GM23338 (cell line): ENCODE measurements around the gene KCNH8. TPM values are rescaled to one million over a fixed set of nuclear protein-coding genes. Genes with fewer than 3 reads are reported as not detected.

ENCODE experiments used
- microRNA-seq: library from miRNA; unstranded; fragments of <30 nt; microRNA quantifications from one replicate; pipeline ENCODE4, GENCODE V29; 2017
- polyA plus RNA-seq: library from polyadenylated mRNA; unstranded; fragments of >200 nt; fragmentation: Nextera tagmentation; extraction: Ambion mirVana; gene quantifications from 2 replicates; pipeline ENCODE4 v1.2.1, GENCODE V29; 2016
- small RNA-seq: library from RNA; depleted of rRNA; stranded (forward); fragments of <200 nt; gene quantifications from one replicate; pipeline ENCODE3, GENCODE V24; 2014; ENCODE audit warnings: low replicate concordance
- total RNA-seq: library from RNA; depleted of rRNA; stranded (reverse); fragments of >200 nt; shearing (Covaris generic); gene quantifications from 2 replicates; pipeline ENCODE4 v1.2.3, GENCODE V29; 2014

Gene KCNH8
- total and polyA plus RNA-seq, 2 experiments from 2014 or later: 1.3 to 3.4 TPM

Small RNA genes within 50 kb of the gene (microRNA-seq; reads per million reads assigned to microRNA genes)
- not detected for gene MIR4791

Small RNA genes within 50 kb of the gene (small RNA-seq; reads per million reads assigned to genes)
- gene MIR4791: not detected
